Activated T-cell treated with anti-CD3 and anti-CD28 coated beads, Interleukin-2, amount 50 U/mL, for 72 hours (primary cell): Measurements from ENCODE around the gene PPP1R14C. TPM values are rescaled to one million over a fixed set of nuclear protein-coding genes. Genes with fewer than 3 reads are reported as not detected.
A peak's percentile ranks its signal among the peaks of the same experiment; 100 is the strongest.
"Not testable (repeated sequence)": the region's sequence is repeated elsewhere in the genome, so short reads cannot be mapped to it uniquely, and the experiment has no call there.

Experiments used
- ATAC-seq, 2 donors: fragments of 150-1000 bp; cut with Tn5 transposase; replicated peaks in 1 of 2; 2 replicates each; pipeline ENCODE4 v1.10.0; 2021; ENCODE audit warnings: moderate library complexity in 2 of 2, mild to moderate bottlenecking in 1 of 2
- DNase-seq, 2 donors: peaks; one replicate each; pipeline ENCODE4 v3.0.0; 2021 to 2022; ENCODE audit warnings: mixed read lengths in 1 of 2
- H3K27ac Mint-ChIP-seq: one replicate; pipeline ENCODE4 v1.8.0; 2022; ENCODE audit warnings: mild to moderate bottlenecking, moderate library complexity, mixed read lengths
- H3K27me3 Mint-ChIP-seq: one replicate; pipeline ENCODE4 v1.8.0; 2022; ENCODE audit warnings: low read depth, mixed read lengths
- H3K36me3 Mint-ChIP-seq, 2 donors: one replicate each; pipeline ENCODE4 v1.8.0; 2022; ENCODE audit warnings: mixed read lengths in 2 of 2, mild to moderate bottlenecking in 1 of 2; ENCODE audit not compliant: insufficient read depth in 2 of 2
- H3K4me1 Mint-ChIP-seq: one replicate; pipeline ENCODE4 v1.8.0; 2022; ENCODE audit warnings: low read depth, mixed read lengths
- H3K4me3 Mint-ChIP-seq, 2 donors: one replicate each; pipeline ENCODE4 v1.8.0; 2022; ENCODE audit warnings: mild to moderate bottlenecking in 2 of 2, mixed read lengths in 2 of 2, moderate library complexity in 2 of 2
- H3K9me3 Mint-ChIP-seq, 2 donors: one replicate each; pipeline ENCODE4 v1.8.0; 2022; ENCODE audit warnings: mixed read lengths in 2 of 2
- total RNA-seq, 2 donors: library from RNA; stranded (reverse); gene quantifications; one replicate each; pipeline ENCODE4 v1.2.3, GENCODE V29; 2022

PPP1R14C gene
- total RNA-seq, 2 donors from 2014 or later = 1.8 TPM

DNA sequence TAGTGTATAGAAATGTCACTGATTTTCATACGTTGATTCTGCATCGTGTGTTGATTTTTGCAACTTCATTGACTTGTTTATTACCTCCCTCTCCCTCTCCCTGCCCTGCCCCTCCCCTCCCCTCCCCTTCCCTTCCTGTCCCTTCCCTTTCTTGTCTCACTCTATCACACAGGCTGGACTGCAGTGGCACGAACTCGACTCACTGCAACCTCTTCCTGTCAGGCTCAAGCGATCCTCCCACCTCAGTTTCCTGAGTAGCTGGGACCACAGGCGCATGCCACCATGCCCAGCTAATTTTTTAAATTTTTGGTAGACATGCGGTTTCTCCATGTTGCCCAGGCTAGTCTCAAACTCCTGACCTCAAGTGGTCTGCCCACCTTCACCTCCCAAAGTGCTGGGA is 19.2 kb upstream of the PPP1R14C start:
- no peak for ATAC-seq
- H3K27me3 Mint-ChIP-seq = peaks cover 20% of the 10 kb centered on the region
- no peaks in the 10 kb centered on the region for H3K36me3 Mint-ChIP-seq
- H3K27ac Mint-ChIP-seq = no peak overlapping the region
- H3K4me1 Mint-ChIP-seq = no peaks in the 10 kb centered on the region
- H3K4me3 Mint-ChIP-seq = no peak overlapping the region
- H3K9me3 Mint-ChIP-seq = no peaks in the 10 kb centered on the region
- no peak for DNase-seq

DNA sequence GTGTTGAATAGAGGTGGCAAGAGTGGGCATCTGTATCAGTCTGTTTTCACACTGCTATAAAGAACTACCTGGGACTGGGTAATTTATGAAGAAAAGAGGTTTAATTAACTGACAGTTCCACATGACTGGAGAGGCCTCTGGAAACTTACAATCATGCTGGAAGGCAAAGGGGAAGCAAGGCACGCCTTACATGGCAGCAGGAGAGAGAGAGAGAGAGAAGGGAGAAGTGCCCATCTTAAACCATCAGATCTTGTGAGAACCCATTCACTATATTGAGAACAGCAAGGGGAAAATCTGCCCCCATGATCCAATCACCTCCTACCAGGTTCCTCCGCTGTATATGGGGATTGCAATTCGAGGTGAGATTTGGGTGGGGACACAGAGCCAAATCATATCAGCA is 18.6 kb upstream of the PPP1R14C start:
- no peak overlapping the region for H3K4me3 Mint-ChIP-seq
- no peak for ATAC-seq
- no peaks in the 10 kb centered on the region for H3K4me1 Mint-ChIP-seq
- no peak overlapping the region for H3K27ac Mint-ChIP-seq
- DNase-seq = no peak
- H3K27me3 Mint-ChIP-seq = peaks cover 20% of the 10 kb centered on the region
- H3K36me3 Mint-ChIP-seq = no peaks in the 10 kb centered on the region
- no peaks in the 10 kb centered on the region for H3K9me3 Mint-ChIP-seq

DNA sequence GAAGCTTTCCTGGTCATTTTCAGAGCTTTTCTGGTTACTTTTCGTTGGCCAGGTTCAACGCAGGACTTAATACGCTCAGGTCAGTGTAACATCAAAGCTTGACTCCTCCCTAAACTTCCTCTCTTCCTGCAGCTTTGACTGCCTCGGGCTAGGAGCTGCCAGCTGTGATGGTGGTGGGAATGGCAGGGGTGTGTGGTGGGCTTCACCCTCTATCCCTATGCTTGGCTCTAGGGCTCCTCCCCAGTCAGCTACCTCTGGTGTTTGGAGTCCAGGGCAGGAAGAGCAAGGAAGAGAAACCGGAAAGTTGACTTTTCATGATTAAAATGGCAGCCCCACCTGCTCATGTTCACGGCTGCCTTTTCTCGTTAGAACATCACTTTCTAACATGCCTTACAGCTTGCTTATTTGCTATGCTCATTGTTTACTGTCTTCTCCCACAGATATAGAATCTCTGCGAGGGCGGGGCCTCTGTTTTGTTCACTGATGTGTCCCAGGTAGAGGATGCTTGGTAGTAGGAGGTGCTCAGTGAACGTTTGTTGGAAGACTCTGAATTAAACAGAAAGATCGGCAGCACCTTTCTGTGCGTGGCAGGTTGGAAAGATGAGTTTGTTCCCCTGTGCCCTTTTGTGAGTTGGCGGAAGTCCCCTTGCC is 16.1 kb upstream of the PPP1R14C start:
- Mint-ChIP-seq H3K4me3 (no peak overlapping the region), H3K4me1 (no peaks in the 10 kb centered on the region), H3K9me3 (no peaks in the 10 kb centered on the region), H3K36me3 (no peaks in the 10 kb centered on the region), H3K27ac (no peak overlapping the region), H3K27me3 (peaks cover 23% of the 10 kb centered on the region)
- no peak for ATAC-seq
- DNase-seq = no peak

DNA sequence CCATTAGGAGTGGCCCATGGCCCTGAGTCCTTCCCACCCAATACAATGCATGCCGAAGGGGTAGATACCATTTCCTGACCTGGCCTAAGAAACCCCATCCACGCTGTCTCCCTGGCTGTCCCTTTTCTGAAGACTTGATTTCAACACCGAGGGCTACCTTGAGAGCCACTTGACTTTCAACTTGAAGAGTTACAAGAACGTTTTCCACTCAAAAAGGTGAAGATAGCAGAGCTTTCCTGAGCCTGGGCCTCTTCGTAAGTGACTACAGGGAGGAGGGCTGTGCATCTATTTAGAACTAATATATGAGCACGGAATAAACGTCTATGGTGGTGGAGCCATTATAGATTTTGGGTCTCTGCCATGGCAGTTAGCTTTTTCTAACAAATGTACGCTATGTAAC is 14.4 kb upstream of the PPP1R14C start:
- Mint-ChIP-seq H3K27ac (no peak overlapping the region), H3K4me1 (no peaks in the 10 kb centered on the region), H3K4me3 (no peak overlapping the region), H3K36me3 (no peaks in the 10 kb centered on the region), H3K9me3 (no peaks in the 10 kb centered on the region), H3K27me3 (peaks cover 23% of the 10 kb centered on the region)
- DNase-seq (no peak), ATAC-seq (no peak)

DNA sequence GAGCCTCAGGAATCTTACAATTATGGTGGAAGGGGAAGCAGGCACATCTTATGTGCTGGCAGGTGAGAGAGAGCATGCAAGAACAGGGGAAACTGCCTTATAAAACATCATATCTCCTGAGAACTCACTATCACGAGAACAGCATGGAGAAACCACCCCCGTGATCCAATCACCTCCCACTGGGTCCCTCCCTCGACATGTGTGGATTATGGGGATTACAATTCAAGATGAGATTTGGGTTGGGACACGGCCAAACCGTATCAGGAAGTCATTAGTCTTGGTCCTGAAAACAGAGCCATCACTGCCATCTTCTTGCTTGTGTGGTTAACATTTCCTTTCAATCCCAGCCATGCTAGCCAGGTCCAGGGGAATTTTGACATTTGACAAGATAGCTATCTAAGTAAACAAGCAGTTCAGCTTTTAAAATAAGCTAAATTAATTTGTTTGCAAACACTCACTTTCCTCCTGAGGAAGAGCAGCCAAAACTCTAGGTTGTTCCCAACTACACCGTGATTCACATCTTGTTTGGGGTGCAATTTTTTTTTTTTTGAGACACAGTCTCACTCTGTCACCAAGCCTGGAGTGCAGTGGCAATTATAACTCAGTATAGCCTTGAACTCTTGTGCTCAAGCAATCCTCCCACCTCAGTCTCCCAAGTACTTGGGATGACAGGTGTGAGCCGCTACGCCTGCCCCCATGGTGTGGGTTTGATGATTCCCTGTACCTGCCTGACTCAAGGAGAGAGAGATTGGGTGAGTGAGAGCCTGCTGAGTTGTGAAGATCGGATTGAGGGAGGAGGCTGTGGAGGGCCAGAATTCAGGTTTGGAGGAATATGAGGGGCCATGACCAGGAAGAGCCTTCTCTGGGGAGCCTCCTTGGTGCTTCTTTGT is 13.0 kb upstream of the PPP1R14C start:
- no peaks in the 10 kb centered on the region for H3K4me1 Mint-ChIP-seq
- H3K27ac Mint-ChIP-seq = no peak overlapping the region
- ATAC-seq (no peak), DNase-seq (no peak)
- no peaks in the 10 kb centered on the region for H3K36me3 Mint-ChIP-seq
- H3K9me3 Mint-ChIP-seq = no peaks in the 10 kb centered on the region
- no peak overlapping the region for H3K4me3 Mint-ChIP-seq
- peaks cover 23% of the 10 kb centered on the region for H3K27me3 Mint-ChIP-seq

DNA sequence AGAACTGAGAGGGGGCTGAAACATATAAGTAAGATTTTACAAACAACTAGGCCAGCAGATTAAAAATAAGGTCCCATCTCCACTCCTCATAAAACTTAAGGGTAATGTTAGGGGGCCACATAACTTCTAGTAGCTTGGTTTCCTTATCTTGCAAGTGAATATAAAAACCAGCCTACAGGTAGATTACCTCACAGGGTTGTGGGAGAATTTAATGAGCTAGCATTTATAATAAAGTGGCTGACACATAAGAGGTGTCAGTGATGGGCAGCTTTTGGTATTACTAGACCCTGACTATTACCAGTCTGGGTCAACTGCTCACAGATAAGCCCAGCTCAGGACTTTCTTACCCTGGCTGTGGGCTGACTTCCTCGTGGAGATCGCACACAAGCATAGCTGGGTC is 9.2 kb upstream of the PPP1R14C start:
- no peak overlapping the region for H3K27ac Mint-ChIP-seq
- no peak for ATAC-seq
- DNase-seq = no peak
- no peak overlapping the region for H3K4me3 Mint-ChIP-seq
- H3K36me3 Mint-ChIP-seq = peaks cover 4 to 7% of the 10 kb centered on the region in 2 donors
- H3K4me1 Mint-ChIP-seq = no peaks in the 10 kb centered on the region
- H3K27me3 Mint-ChIP-seq = peaks cover 37% of the 10 kb centered on the region
- H3K9me3 Mint-ChIP-seq = peaks cover 8 to 12% of the 10 kb centered on the region in 2 donors

DNA sequence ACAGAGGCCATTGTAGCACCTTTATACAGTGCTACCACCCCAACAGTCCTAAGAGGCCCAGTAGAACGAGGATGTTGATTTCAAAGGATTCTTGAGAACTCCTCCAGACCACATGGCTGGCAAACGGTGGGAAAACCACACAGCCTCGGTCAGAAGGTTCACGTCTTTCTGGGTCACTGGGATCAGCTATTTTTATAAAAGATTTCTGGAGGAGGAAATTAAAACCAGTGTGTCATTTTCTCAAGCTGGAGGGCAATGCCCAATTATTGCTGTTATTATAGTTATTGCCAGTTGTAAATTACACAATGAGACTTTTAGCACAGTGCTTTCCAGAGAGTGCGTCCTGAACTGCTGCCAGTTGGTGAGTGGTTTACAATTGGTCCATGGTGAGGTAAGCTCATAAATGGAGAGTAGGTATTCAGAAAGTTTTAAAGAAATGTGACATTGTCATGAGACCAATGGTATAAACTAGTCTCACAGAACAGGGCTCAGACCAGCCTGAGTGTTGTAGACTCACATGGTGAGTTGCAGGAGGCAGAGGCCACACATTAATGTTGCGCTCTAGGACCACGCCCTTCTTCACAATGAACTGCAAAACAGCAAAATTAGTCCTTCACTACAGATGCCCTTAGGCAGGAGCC is 8.4 kb upstream of the PPP1R14C start:
- Mint-ChIP-seq H3K4me3 (no peak overlapping the region), H3K36me3 (peaks cover 4 to 8% of the 10 kb centered on the region in 2 donors), H3K27me3 (peaks cover 45% of the 10 kb centered on the region), H3K9me3 (peaks cover 8 to 12% of the 10 kb centered on the region in 2 donors), H3K27ac (no peak overlapping the region), H3K4me1 (no peaks in the 10 kb centered on the region)
- no peak for DNase-seq
- ATAC-seq = no peak

DNA sequence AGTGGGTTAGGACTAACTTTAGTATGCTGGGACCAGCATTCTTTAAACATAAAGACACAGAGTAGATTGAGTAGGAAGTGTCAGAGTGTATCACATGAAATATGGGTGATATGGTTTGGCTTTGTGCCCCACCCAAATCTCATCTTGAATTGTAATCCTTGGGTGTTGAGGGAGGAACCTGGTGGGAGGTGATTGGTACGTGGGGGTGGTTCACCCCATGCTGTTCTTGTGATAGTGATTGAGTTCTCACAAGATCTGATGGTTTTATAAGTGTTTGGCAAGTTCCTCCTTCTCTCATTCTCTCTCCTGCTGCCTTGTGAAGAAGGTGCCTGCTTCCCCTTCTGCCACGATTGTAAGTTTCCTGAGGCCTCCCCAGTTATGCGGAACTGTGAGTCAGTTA is 5.1 kb upstream of the PPP1R14C start:
- not testable (repeated sequence) for H3K4me1 Mint-ChIP-seq, H3K36me3 Mint-ChIP-seq, H3K27ac Mint-ChIP-seq, DNase-seq, ATAC-seq, H3K4me3 Mint-ChIP-seq
- H3K27me3 Mint-ChIP-seq = peaks cover 65% of the 10 kb centered on the region
- peaks cover 8 to 12% of the 10 kb centered on the region in 2 donors for H3K9me3 Mint-ChIP-seq

DNA sequence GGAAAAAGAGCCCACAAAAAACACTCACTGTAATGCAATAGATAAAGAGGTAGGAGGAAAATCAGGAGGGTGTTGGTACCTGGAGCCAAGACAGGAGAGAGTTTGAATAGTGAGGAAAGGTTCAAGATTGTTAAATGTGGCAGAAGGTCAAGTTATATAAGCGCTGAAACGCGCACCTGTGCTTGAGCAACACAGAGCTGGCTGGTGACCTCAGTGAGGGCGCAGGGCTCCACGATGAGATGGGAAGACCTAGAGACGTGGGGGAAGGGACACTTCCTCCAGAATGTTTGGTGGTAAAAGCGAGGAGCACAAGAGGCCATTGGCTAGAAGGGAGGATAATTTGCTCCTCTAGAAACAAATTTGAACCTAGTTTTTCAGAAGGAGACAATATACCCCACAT is 4.2 kb upstream of the PPP1R14C start:
- Mint-ChIP-seq H3K36me3 (peaks cover 4 to 8% of the 10 kb centered on the region in 2 donors), H3K9me3 (peaks cover 8 to 12% of the 10 kb centered on the region in 2 donors), H3K4me3 (no peak overlapping the region), H3K4me1 (no peaks in the 10 kb centered on the region), H3K27me3 (peaks cover 66% of the 10 kb centered on the region), H3K27ac (no peak overlapping the region)
- no peak for DNase-seq
- no peak for ATAC-seq

DNA sequence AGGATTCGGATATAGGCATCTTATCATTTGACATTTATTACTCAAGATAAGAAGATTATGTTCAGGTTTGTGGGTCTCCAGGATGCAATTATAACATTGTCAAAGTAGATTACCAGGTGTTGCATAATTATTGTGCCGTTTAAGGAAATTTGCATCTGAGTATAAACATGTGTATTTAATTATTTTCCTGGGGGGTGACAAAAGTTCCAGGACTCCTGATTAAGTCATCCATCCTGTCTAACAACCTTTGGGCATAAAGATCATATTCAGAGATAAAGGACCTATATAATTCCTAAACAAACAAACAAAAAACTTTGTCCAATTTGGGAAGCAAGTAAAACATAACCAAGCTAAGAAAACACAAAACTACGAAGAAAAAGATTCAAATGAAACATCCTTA is 3.3 kb upstream of the PPP1R14C start:
- H3K4me3 Mint-ChIP-seq = no peak overlapping the region
- peaks cover 8 to 12% of the 10 kb centered on the region in 2 donors for H3K9me3 Mint-ChIP-seq
- H3K4me1 Mint-ChIP-seq = peaks cover 7% of the 10 kb centered on the region
- H3K27ac Mint-ChIP-seq = no peak overlapping the region
- ATAC-seq (no peak), DNase-seq (no peak)
- peaks cover 75% of the 10 kb centered on the region for H3K27me3 Mint-ChIP-seq
- peaks cover 4 to 8% of the 10 kb centered on the region in 2 donors for H3K36me3 Mint-ChIP-seq

DNA sequence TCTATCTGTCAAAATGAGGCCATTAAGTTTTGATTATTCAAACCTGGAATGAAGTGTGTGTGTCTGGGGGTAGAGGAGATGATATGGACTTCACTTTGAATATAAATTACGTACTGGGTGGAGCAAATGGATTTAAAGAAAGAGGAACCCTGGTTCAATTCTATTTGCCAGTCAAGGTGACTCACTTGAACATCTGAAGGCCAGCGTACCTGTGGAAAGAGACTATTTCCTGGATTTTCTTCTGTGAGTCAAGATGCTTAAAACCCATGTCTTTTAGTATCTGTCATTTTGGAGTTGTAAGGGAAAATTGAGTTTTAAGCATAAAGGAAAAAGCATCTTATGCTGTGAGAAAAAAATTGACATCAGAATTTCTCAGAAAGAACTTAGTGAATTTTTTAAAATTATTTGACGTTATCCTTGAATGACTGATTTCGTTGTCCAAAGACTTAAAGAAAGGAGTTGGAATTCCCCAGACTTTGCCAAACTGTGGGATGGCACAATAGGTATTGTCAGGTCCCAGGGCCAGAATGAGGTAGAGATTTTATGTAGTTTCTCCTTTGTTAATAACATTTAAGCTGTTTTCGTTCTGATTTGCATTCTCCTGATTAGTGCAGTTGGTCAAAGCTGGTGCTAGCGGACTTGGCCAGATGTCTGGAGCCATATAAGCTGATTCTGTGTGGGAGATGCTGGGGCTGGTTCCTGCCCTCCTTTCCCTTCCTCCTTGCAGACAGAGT is 2.4 kb upstream of the PPP1R14C start:
- ATAC-seq = no peak
- Mint-ChIP-seq H3K4me1 (peaks cover 9% of the 10 kb centered on the region), H3K27me3 (peaks cover 80% of the 10 kb centered on the region), H3K27ac (no peak overlapping the region), H3K36me3 (peaks cover 4 to 8% of the 10 kb centered on the region in 2 donors), H3K9me3 (peaks cover 8 to 12% of the 10 kb centered on the region in 2 donors), H3K4me3 (no peak overlapping the region)
- no peak for DNase-seq

DNA sequence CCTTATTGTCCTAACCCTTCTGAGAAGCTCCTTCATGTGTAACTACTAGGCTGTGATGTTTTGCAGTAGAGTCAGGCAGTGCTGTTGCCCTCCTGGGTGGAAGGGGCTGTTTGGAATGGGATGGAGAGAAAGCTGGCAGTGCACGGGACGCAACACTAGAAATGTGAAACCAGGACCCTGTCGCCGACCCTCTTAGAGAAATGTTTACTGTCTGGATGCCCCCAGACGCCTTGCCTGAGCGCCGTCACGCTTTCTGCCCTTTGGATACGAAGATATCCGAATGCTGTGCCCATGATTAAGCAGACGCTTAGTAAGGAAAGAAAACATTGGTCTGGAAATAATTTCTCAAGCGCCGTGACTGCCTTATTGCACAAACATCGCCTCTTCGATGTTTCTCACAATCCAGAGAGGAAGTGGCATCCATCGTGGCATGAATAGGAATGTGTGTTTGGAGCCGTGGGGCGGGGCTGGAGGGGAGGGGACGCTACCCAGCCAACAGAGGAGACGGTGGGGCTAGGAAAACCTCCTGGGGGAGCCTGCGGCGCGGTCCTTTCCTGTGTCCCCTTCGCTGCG is 661 bp upstream of the PPP1R14C start:
- Mint-ChIP-seq H3K27ac (no peak overlapping the region), H3K9me3 (peaks cover 8 to 10% of the 10 kb centered on the region in 2 donors), H3K36me3 (peaks cover 4 to 8% of the 10 kb centered on the region in 2 donors), H3K27me3 (peaks cover 81% of the 10 kb centered on the region), H3K4me1 (peaks cover 18% of the 10 kb centered on the region), H3K4me3 (peak overlapping the region; percentile 75 to 76)
- DNase-seq (no peak), ATAC-seq (no peak)
